BLaER1 (cell line): ENCODE measurements around the gene LMOD2.

Experiments used
- H3K27ac ChIP-seq: shearing (Covaris generic); formaldehyde crosslinking; 2 replicates; pipeline ENCODE4 v1.8.1; 2022
- H3K27me3 ChIP-seq: shearing (Covaris generic); formaldehyde crosslinking; 2 replicates; pipeline ENCODE4 v1.8.1; 2022
- H3K36me3 ChIP-seq: shearing (Covaris generic); formaldehyde crosslinking; 2 replicates; pipeline ENCODE4 v1.8.1; 2022
- H3K4me1 ChIP-seq: shearing (Covaris generic); formaldehyde crosslinking; 2 replicates; pipeline ENCODE4 v1.8.1; 2022
- H3K4me2 ChIP-seq: shearing (Covaris generic); formaldehyde crosslinking; 2 replicates; pipeline ENCODE4 v1.8.1; 2022
- H3K4me3 ChIP-seq: shearing (Covaris generic); formaldehyde crosslinking; 2 replicates; pipeline ENCODE4 v1.8.1; 2022
- H3K9ac ChIP-seq: shearing (Covaris generic); formaldehyde crosslinking; 2 replicates; pipeline ENCODE4 v1.8.1; 2022
- H3K9me3 ChIP-seq: shearing (Covaris generic); formaldehyde crosslinking; 2 replicates; pipeline ENCODE4 v1.8.1; 2022
- H4K20me1 ChIP-seq: shearing (Covaris generic); formaldehyde crosslinking; 2 replicates; pipeline ENCODE4 v1.8.1; 2022
- Cebpa-rat ChIP-seq: shearing (Covaris generic); IDR thresholded peaks from 2 replicates; pipeline ENCODE4 v1.8.1; 2022

Gene LMOD2

GRCh38 chr7:123653162-123653561, 2.5 kb upstream of the LMOD2 start:
- Histone ChIP-seq H3K9ac (no peak overlapping the region), H3K4me1 (no peaks in the 10 kb centered on the region), H3K4me3 (no peak overlapping the region), H4K20me1 (no peaks in the 10 kb centered on the region), H3K27me3 (no peaks in the 10 kb centered on the region), H3K36me3 (no peaks in the 10 kb centered on the region), H3K27ac (no peak overlapping the region), H3K9me3 (no peaks in the 10 kb centered on the region), H3K4me2 (no peak overlapping the region)
- TF ChIP-seq Cebpa-rat: no peak

DNA sequence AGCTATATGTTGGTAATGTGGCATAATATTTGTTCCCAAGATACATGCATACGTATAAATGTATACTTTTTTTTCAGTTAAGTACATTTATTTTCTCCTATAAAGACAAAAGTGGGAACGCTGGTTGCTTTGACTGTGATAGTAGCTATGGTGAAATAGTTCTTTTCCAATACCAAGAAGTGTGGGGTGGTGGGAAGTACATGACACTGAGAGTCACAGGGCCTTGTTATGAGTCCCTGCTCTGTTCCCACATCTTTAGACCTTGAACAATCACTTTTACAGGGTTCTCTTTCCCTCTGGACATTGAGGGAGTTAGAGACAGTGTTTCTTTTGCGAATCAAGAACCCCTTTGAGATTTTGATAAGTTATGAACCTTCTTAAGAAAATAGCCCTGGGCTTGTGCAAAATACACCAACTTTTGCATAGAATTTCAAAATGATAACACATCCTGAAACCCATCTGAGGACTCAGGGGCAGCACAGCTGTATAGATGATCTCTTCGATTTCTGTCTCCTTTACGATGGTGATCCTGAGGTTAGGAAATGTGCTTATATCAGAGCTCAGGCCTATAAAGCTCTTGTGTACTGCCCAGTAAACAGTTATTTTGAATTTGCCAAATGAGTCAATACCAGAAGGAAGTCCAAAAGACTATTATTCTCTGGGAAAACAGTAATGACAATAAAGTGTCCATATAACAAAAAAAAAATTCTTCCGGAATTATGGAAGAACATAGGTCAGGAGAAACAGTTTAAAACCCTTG, 1.1 kb downstream of the LMOD2 start:
- Histone ChIP-seq H3K9ac (no peak overlapping the region), H3K4me2 (no peak overlapping the region), H3K9me3 (no peaks in the 10 kb centered on the region), H3K27ac (no peak overlapping the region), H3K4me3 (no peak overlapping the region), H3K4me1 (no peaks in the 10 kb centered on the region), H4K20me1 (no peaks in the 10 kb centered on the region), H3K27me3 (no peaks in the 10 kb centered on the region), H3K36me3 (no peaks in the 10 kb centered on the region)
- no peak for TF ChIP-seq Cebpa-rat

GRCh38 chr7:123657304-123657685, 1.6 kb downstream of the LMOD2 start:
- no peaks in the 10 kb centered on the region for H3K4me1 ChIP-seq
- no peaks in the 10 kb centered on the region for H3K36me3 ChIP-seq
- no peak overlapping the region for H3K9ac ChIP-seq
- no peak overlapping the region for H3K27ac ChIP-seq
- H3K4me3 ChIP-seq: no peak overlapping the region
- H3K4me2 ChIP-seq: no peak overlapping the region
- no peaks in the 10 kb centered on the region for H3K27me3 ChIP-seq
- H3K9me3 ChIP-seq: no peaks in the 10 kb centered on the region
- no peaks in the 10 kb centered on the region for H4K20me1 ChIP-seq
- no peak for TF ChIP-seq Cebpa-rat

DNA sequence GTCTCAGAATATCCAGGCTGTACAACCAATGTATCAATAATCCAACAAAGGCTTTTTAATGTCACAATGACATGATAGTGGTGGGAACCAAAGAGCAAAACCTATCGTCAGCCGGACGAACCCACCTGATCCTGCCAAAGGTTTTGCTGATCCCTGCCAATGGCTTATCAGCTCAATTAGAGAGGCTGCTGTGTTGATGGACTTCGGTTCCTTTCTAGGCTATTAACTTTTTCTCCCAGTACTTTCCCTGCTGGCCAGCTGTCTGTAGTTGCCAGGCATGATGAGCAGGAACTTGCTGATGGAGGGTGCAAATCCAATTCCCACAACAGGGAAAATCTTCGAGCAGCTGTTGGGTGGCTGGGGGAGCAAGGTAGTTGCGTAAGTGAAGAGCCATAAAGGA, 2.4 kb downstream of the LMOD2 start:
- no peak for TF ChIP-seq Cebpa-rat
- no peaks in the 10 kb centered on the region for H4K20me1 ChIP-seq

GRCh38 chr7:123660514-123661354, 5.1 kb downstream of the LMOD2 start:
- Histone ChIP-seq H3K9me3 (no peaks in the 10 kb centered on the region), H3K27me3 (no peaks in the 10 kb centered on the region), H3K4me2 (no peak overlapping the region), H4K20me1 (no peaks in the 10 kb centered on the region), H3K4me3 (no peak overlapping the region), H3K4me1 (no peaks in the 10 kb centered on the region), H3K27ac (no peak overlapping the region), H3K9ac (no peak overlapping the region), H3K36me3 (no peaks in the 10 kb centered on the region)
- TF ChIP-seq Cebpa-rat: no peak

More for the DNA sequence above, 2.4 kb downstream of the LMOD2 start:
- Histone ChIP-seq H3K9ac (no peak overlapping the region), H3K27me3 (no peaks in the 10 kb centered on the region), H3K9me3 (no peaks in the 10 kb centered on the region), H3K36me3 (no peaks in the 10 kb centered on the region), H3K4me1 (no peaks in the 10 kb centered on the region), H3K4me3 (no peak overlapping the region), H3K4me2 (no peak overlapping the region), H3K27ac (no peak overlapping the region)

GRCh38 chr7:123661765-123662164, 6.1 kb downstream of the LMOD2 start:
- no peak overlapping the region for H3K9ac ChIP-seq
- H4K20me1 ChIP-seq: no peaks in the 10 kb centered on the region
- H3K27me3 ChIP-seq: no peaks in the 10 kb centered on the region
- H3K4me2 ChIP-seq: no peak overlapping the region
- no peaks in the 10 kb centered on the region for H3K9me3 ChIP-seq
- no peaks in the 10 kb centered on the region for H3K4me1 ChIP-seq
- no peak overlapping the region for H3K4me3 ChIP-seq
- no peak for TF ChIP-seq Cebpa-rat
- no peaks in the 10 kb centered on the region for H3K36me3 ChIP-seq
- no peak overlapping the region for H3K27ac ChIP-seq

DNA sequence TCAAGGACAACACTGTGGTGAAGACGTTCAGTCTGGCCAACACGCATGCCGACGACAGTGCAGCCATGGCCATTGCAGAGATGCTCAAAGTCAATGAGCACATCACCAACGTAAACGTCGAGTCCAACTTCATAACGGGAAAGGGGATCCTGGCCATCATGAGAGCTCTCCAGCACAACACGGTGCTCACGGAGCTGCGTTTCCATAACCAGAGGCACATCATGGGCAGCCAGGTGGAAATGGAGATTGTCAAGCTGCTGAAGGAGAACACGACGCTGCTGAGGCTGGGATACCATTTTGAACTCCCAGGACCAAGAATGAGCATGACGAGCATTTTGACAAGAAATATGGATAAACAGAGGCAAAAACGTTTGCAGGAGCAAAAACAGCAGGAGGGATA, 6.6 kb downstream of the LMOD2 start:
- no peaks in the 10 kb centered on the region for H3K9me3 ChIP-seq
- H3K9ac ChIP-seq: no peak overlapping the region
- H4K20me1 ChIP-seq: no peaks in the 10 kb centered on the region
- no peak overlapping the region for H3K4me2 ChIP-seq
- H3K36me3 ChIP-seq: no peaks in the 10 kb centered on the region
- no peak overlapping the region for H3K4me3 ChIP-seq
- no peak for TF ChIP-seq Cebpa-rat
- H3K27me3 ChIP-seq: no peaks in the 10 kb centered on the region
- H3K27ac ChIP-seq: no peak overlapping the region
- no peaks in the 10 kb centered on the region for H3K4me1 ChIP-seq

- Histone ChIP-seq H3K9me3 (no peaks in the 10 kb centered on the region), H3K9ac (no peak overlapping the region), H3K27me3 (no peaks in the 10 kb centered on the region), H3K36me3 (no peaks in the 10 kb centered on the region), H3K4me3 (no peak overlapping the region), H3K4me1 (no peaks in the 10 kb centered on the region), H3K4me2 (no peak overlapping the region), H3K27ac (no peak overlapping the region), H4K20me1 (no peaks in the 10 kb centered on the region)
- TF ChIP-seq Cebpa-rat: no peak
These were observed 7.1 kb downstream of the LMOD2 start for GRCh38 chr7:123662755-123663154.

- no peak for TF ChIP-seq Cebpa-rat
- H3K4me3 ChIP-seq: no peak overlapping the region
- H3K9ac ChIP-seq: no peak overlapping the region
- no peak overlapping the region for H3K27ac ChIP-seq
- H4K20me1 ChIP-seq: no peaks in the 10 kb centered on the region
- no peaks in the 10 kb centered on the region for H3K9me3 ChIP-seq
- H3K36me3 ChIP-seq: no peaks in the 10 kb centered on the region
- no peak overlapping the region for H3K4me2 ChIP-seq
- H3K4me1 ChIP-seq: no peaks in the 10 kb centered on the region
- H3K27me3 ChIP-seq: no peaks in the 10 kb centered on the region
These were observed 7.5 kb downstream of the LMOD2 start for GRCh38 chr7:123663200-123663599.

DNA sequence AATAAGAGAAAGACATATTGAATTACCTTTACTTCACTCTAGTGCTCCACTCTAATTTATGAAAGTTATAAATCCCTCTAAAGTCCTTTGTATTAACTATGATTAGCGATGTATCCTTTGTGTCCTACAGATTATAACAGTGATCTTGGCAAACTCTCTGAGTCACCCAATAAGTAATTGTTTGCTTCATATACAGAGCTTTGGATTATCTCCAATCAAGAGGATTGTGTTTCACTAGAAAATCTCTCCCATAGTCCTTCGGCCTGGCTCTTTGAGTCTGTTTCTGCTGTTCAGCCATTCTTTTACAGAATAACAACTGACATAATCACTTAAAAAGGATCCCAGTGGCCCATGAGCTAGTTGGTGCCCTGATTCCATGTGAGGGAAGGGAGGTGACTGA, 9.5 kb downstream of the LMOD2 start:
- no peak overlapping the region for H3K27ac ChIP-seq
- H3K9ac ChIP-seq: no peak overlapping the region
- H3K36me3 ChIP-seq: no peaks in the 10 kb centered on the region
- no peaks in the 10 kb centered on the region for H3K9me3 ChIP-seq
- H3K27me3 ChIP-seq: no peaks in the 10 kb centered on the region
- no peaks in the 10 kb centered on the region for H3K4me1 ChIP-seq
- H4K20me1 ChIP-seq: no peaks in the 10 kb centered on the region
- no peak for TF ChIP-seq Cebpa-rat
- H3K4me2 ChIP-seq: no peak overlapping the region
- no peak overlapping the region for H3K4me3 ChIP-seq
